ENCODE data around the gene FRY.

- TF ChIP-seq CTCF (IDR thresholded peaks at IDR 0.05) (no peak), ATF1 (CRISPR knock-in tag; IDR thresholded peaks at IDR 0.05) (no peak), RELA (CRISPR knock-in tag; IDR thresholded peaks at IDR 0.05; ENCODE audit: borderline replicate concordance) (no peak), ATF6 (CRISPR knock-in tag; IDR thresholded peaks at IDR 0.05) (no peak), USF2 (CRISPR knock-in tag; IDR thresholded peaks at IDR 0.05) (no peak), CREM (CRISPR knock-in tag; IDR thresholded peaks at IDR 0.05) (no peak), SMAD3 (CRISPR knock-in tag; IDR thresholded peaks at IDR 0.05; ENCODE audit: borderline replicate concordance) (no peak), PREB (CRISPR knock-in tag; IDR thresholded peaks at IDR 0.05; ENCODE audit: borderline replicate concordance) (no peak)
Observed at GRCh38 chr13:32173881-32174280, 142.3 kb downstream of the FRY start.

Data from WTC11 (cell line).